ENCODE measurements around the gene ZMYND11. TPM values are rescaled to one million over a fixed set of nuclear protein-coding genes. Genes with fewer than 3 reads are reported as not detected.
A peak's percentile ranks its signal among the peaks of the same experiment; 100 is the strongest.

Gene ZMYND11
- total RNA-seq, 3 donors from 2014 or later (not counting 1 experiment from before 2014, with no cell fraction given) = 50.6 to 63.9 (median 52.6) TPM

DNA sequence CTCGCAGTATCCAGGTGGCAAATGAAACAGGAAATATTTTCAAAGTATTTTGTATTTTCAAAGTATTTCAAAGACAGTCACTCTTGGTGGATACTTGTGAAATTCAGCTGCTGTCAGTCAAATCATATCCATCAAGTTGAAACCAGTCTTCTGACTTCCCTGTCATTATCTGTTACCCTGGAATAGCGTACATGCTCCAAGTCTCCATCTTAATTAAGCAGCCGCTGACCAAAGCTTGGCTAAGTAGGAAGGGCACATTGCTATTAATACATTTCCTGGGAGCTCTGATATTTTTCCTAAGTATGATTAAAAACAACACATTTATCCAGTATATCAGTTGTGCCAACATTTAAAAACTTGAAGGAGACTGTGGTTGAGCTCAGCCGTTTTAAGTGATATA is 112.2 kb downstream of the ZMYND11 start:
- peaks cover 61% of the 10 kb centered on the region for H3K36me3 ChIP-seq (ENCODE audit: control insufficient read depth, insufficient read depth, low read length)
- H3K4me1 Mint-ChIP-seq = peaks cover 18 to 23% of the 10 kb centered on the region in 2 donors
- H3K9me3 Mint-ChIP-seq = no peaks in the 10 kb centered on the region
- TF ChIP-seq, protein P1, sequence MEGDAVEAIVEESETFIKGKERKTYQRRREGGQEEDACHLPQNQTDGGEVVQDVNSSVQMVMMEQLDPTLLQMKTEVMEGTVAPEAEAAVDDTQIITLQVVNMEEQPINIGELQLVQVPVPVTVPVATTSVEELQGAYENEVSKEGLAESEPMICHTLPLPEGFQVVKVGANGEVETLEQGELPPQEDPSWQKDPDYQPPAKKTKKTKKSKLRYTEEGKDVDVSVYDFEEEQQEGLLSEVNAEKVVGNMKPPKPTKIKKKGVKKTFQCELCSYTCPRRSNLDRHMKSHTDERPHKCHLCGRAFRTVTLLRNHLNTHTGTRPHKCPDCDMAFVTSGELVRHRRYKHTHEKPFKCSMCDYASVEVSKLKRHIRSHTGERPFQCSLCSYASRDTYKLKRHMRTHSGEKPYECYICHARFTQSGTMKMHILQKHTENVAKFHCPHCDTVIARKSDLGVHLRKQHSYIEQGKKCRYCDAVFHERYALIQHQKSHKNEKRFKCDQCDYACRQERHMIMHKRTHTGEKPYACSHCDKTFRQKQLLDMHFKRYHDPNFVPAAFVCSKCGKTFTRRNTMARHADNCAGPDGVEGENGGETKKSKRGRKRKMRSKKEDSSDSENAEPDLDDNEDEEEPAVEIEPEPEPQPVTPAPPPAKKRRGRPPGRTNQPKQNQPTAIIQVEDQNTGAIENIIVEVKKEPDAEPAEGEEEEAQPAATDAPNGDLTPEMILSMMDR (IDR thresholded peaks at IDR 0.05) = no peak
- no peak overlapping the region for H3K27ac Mint-ChIP-seq
- intact Hi-C loops (cut with micrococcal nuclease) = loop anchor here (5.0 kb wide), 1 partner anchor 85 kb away; no protein-coding TSS in a partner anchor
- H3K36me3 Mint-ChIP-seq = peaks cover 46% of the 10 kb centered on the region
- H3K9me3 ChIP-seq (ENCODE audit: control insufficient read depth, insufficient read depth, low read length) = no peaks in the 10 kb centered on the region
- no peak overlapping the region for H3K4me3 ChIP-seq (ENCODE audit: low read length)
- ATAC-seq (no peak), DNase-seq (no peak)
- no peaks in the 10 kb centered on the region for H3K27me3 Mint-ChIP-seq (ENCODE audit: low read depth in 2 of 2)
- 99% methylated on average over 4 of the region's 4 CpGs for WGBS (ENCODE audit: insufficient coverage)
- no peak overlapping the region for H3K4me3 Mint-ChIP-seq
- H3K27ac ChIP-seq (ENCODE audit: low read length) = no peak overlapping the region
- H3K27me3 ChIP-seq (ENCODE audit: control insufficient read depth, insufficient read depth, low read length) = no peaks in the 10 kb centered on the region
- no peaks in the 10 kb centered on the region for H3K4me1 ChIP-seq (ENCODE audit: control insufficient read depth, insufficient read depth, low read length)

DNA sequence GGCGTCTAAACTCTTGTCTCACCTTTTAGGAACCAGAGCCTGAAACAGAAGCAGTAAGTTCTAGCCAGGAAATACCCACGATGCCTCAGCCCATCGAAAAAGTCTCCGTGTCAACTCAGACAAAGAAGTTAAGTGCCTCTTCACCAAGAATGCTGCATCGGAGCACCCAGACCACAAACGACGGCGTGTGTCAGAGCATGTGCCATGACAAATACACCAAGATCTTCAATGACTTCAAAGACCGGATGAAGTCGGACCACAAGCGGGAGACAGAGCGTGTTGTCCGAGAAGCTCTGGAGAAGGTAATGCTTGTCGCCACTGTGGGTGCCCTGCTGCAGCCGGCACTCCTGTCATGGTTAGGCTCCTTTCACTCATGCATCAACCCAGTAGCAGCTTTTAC is 113.1 kb downstream of the ZMYND11 start:
- H3K36me3 Mint-ChIP-seq = peaks cover 46% of the 10 kb centered on the region
- no peak overlapping the region for H3K4me3 Mint-ChIP-seq
- Histone ChIP-seq H3K36me3 (ENCODE audit: control insufficient read depth, insufficient read depth, low read length) (peaks cover 60% of the 10 kb centered on the region), H3K9me3 (ENCODE audit: control insufficient read depth, insufficient read depth, low read length) (no peaks in the 10 kb centered on the region), H3K27ac (ENCODE audit: low read length) (no peak overlapping the region), H3K4me3 (ENCODE audit: low read length) (no peak overlapping the region), H3K27me3 (ENCODE audit: control insufficient read depth, insufficient read depth, low read length) (no peaks in the 10 kb centered on the region), H3K4me1 (ENCODE audit: control insufficient read depth, insufficient read depth, low read length) (no peaks in the 10 kb centered on the region)
- ATAC-seq (no peak), DNase-seq (peak in 1 of 2 donors; percentile 34)
- WGBS (ENCODE audit: insufficient coverage) = 97% methylated on average over 15 of the region's 15 CpGs
- intact Hi-C loops (cut with micrococcal nuclease) = loop anchor here (5.0 kb wide), 1 partner anchor 84 kb away; no protein-coding TSS in a partner anchor
- no peaks in the 10 kb centered on the region for H3K9me3 Mint-ChIP-seq
- TF ChIP-seq, protein P1 (IDR thresholded peaks at IDR 0.05) = no peak
- no peak overlapping the region for H3K27ac Mint-ChIP-seq
- no peaks in the 10 kb centered on the region for H3K27me3 Mint-ChIP-seq (ENCODE audit: low read depth in 2 of 2)
- H3K4me1 Mint-ChIP-seq = peaks cover 18 to 23% of the 10 kb centered on the region in 2 donors

DNA sequence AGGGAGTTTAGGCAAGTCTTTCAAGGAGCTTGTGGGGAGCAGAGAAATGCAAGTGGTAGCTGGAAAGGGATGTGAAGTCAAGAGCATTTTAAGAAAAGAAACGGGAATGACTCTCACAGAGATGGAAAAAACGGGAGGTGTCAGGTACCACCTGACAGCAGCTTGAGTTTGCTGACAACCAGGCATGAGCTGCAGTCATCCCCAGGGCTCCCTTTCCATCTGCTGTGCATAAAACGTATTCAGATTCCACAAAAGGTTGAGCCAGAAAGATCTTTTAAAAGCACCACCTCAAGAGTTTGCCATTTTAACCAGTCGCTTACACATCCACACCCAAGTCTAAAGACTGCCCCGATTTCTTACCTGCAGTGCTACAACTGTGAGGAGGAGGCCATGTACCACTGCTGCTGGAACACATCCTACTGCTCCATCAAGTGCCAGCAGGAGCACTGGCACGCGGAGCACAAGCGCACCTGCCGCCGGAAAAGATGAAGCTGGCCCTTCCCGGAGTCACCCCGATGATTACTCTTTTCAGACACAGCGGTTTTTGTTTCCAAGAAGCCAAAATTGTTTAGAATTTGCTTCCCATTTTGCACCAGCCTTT is 116.8 kb downstream of the ZMYND11 start:
- Mint-ChIP-seq H3K36me3 (peaks cover 45% of the 10 kb centered on the region), H3K4me1 (peaks cover 0 to 5% of the 10 kb centered on the region in 2 donors)
- WGBS (ENCODE audit: insufficient coverage) = 98% methylated on average over 13 of the region's 13 CpGs

More for the DNA sequence above, 116.8 kb downstream of the ZMYND11 start:
- H3K36me3 ChIP-seq (ENCODE audit: control insufficient read depth, insufficient read depth, low read length) = peaks cover 57% of the 10 kb centered on the region
- Mint-ChIP-seq H3K27me3 (ENCODE audit: low read depth in 2 of 2) (no peaks in the 10 kb centered on the region), H3K27ac (no peak overlapping the region), H3K9me3 (no peaks in the 10 kb centered on the region), H3K4me3 (no peak overlapping the region)
- H3K9me3 ChIP-seq (ENCODE audit: control insufficient read depth, insufficient read depth, low read length) = no peaks in the 10 kb centered on the region
- no peaks in the 10 kb centered on the region for H3K27me3 ChIP-seq (ENCODE audit: control insufficient read depth, insufficient read depth, low read length)
- ATAC-seq (no peak), DNase-seq (no peak)
- TF ChIP-seq, protein P1 (IDR thresholded peaks at IDR 0.05) = no peak
- H3K4me1 ChIP-seq (ENCODE audit: control insufficient read depth, insufficient read depth, low read length) = no peaks in the 10 kb centered on the region
- no peak overlapping the region for H3K4me3 ChIP-seq (ENCODE audit: low read length)
- H3K27ac ChIP-seq (ENCODE audit: low read length) = no peak overlapping the region
- intact Hi-C loops (cut with micrococcal nuclease) = no loop called here
